ENCODE data around the gene ADCK2. TPM values are rescaled to one million over a fixed set of nuclear protein-coding genes. Genes with fewer than 3 reads are reported as not detected.

Gene ADCK2
- total RNA-seq, 4 donors from 2014 or later: 31.6 to 43.8 (median 37.4) TPM

DNA sequence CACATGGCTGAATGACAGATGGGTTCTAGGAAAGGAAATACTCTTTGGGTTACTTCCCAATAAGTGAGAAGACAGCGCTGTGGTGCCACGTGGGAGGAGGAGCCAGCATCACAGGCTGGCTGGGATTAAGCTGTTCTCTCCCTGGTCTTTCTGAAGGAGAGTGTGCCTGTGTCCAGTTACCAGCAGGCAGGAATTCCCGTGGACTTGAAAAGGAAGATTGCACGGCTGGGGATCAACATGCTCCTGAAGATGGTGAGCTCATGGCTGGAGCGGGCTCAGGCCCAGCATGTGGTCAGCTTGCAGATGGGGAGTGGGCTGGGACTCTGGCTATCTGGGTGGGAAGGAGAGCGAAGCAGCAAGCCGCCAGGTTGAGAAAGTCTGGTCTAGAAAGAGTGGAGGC is 8.1 kb downstream of the ADCK2 start:
- H3K27ac ChIP-seq: no peak overlapping the region
- WGBS, 2 donors (ENCODE audit: low coverage in 1 of 2): 84 to 95% methylated on average over 5 to 7 of the region's 7 CpGs
- no peak overlapping the region for H3K4me3 ChIP-seq
- H3K9me3 ChIP-seq: no peaks in the 10 kb centered on the region
- H3K4me1 ChIP-seq: peaks cover 0 to 4% (median 0%) of the 10 kb centered on the region in 4 donors
- peaks cover 0 to 22% (median 7%) of the 10 kb centered on the region in 4 donors for H3K36me3 ChIP-seq
- intact Hi-C loops (cut with DNase I; ENCODE audit: low total_unique reads) (no loop called here), in situ Hi-C loops (cut with MboI; ENCODE audit: low pct_ligation_motif_present in 1 of 4, low pct_unique_long_range_greater_than_20kb in 1 of 4, low sequenced_read_pairs in 3 of 4) (loop anchor here (25.0 kb wide), 1 partner anchor 331 kb away; the partner anchor contains the start of gene MRPS33 (in 4 of the 4))
- H3K27me3 ChIP-seq: no peaks in the 10 kb centered on the region
- no peak for TF ChIP-seq POLR2AphosphoS5 (IDR thresholded peaks at IDR 0.05)
- TF ChIP-seq EP300 (IDR thresholded peaks at IDR 0.05; ENCODE audit: low read depth): no peak
- no peak for TF ChIP-seq POLR2A (IDR thresholded peaks at IDR 0.05)
- TF ChIP-seq, protein P1, sequence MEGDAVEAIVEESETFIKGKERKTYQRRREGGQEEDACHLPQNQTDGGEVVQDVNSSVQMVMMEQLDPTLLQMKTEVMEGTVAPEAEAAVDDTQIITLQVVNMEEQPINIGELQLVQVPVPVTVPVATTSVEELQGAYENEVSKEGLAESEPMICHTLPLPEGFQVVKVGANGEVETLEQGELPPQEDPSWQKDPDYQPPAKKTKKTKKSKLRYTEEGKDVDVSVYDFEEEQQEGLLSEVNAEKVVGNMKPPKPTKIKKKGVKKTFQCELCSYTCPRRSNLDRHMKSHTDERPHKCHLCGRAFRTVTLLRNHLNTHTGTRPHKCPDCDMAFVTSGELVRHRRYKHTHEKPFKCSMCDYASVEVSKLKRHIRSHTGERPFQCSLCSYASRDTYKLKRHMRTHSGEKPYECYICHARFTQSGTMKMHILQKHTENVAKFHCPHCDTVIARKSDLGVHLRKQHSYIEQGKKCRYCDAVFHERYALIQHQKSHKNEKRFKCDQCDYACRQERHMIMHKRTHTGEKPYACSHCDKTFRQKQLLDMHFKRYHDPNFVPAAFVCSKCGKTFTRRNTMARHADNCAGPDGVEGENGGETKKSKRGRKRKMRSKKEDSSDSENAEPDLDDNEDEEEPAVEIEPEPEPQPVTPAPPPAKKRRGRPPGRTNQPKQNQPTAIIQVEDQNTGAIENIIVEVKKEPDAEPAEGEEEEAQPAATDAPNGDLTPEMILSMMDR (IDR thresholded peaks at IDR 0.05): no peak
- no peak for DNase-seq

DNA sequence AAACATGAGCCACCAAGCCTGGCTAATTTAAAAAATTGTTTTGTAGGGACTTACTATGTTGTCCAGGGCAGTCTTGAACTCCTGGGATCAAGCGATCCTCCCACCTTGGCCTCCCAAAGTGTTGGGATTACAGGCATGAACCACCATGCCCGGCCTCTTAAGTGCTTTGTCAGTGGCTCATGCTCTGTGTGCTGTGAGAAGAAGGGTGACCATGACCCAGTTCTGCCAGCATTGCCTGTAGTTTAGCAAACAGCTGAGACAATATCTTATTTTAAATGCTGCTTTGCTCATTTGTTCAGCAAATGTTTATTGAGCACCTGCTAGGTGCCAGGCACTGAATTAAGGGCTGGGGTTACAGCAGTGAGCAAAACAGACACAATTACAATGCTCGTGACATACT is 9.0 kb downstream of the ADCK2 start:
- in situ Hi-C loops (cut with MboI; ENCODE audit: low pct_ligation_motif_present in 1 of 4, low pct_unique_long_range_greater_than_20kb in 1 of 4, low sequenced_read_pairs in 3 of 4): loop anchor here (25.0 kb wide), 1 partner anchor 331 kb away; the partner anchor contains the start of gene MRPS33 (in 4 of the 4)

GRCh38 chr7:140683657-140684056 is 10.9 kb downstream of the ADCK2 start:
- DNase-seq: no peak
- in situ Hi-C loops (cut with MboI; ENCODE audit: low pct_ligation_motif_present in 1 of 4, low pct_unique_long_range_greater_than_20kb in 1 of 4, low sequenced_read_pairs in 3 of 4) (loop anchor here (25.0 kb wide), 1 partner anchor 329 kb away; the partner anchor contains the start of gene MRPS33 (in 4 of the 4)), intact Hi-C loops (cut with DNase I; ENCODE audit: low total_unique reads) (no loop called here)
- Histone ChIP-seq H3K27me3 (no peaks in the 10 kb centered on the region), H3K9me3 (no peaks in the 10 kb centered on the region), H3K27ac (no peak overlapping the region), H3K4me3 (no peak overlapping the region), H3K4me1 (no peaks in the 10 kb centered on the region), H3K36me3 (peaks cover 0 to 26% (median 11%) of the 10 kb centered on the region in 4 donors)
- TF ChIP-seq EP300 (IDR thresholded peaks at IDR 0.05; ENCODE audit: low read depth) (no peak), POLR2A (IDR thresholded peaks at IDR 0.05) (no peak), POLR2AphosphoS5 (IDR thresholded peaks at IDR 0.05) (no peak)
- TF ChIP-seq, protein P1 (IDR thresholded peaks at IDR 0.05): no peak
- WGBS, 2 donors (ENCODE audit: low coverage in 1 of 2): 83% methylated on average over 3 of the region's 3 CpGs; no CpG with 5 or more reads in 1 of the 2 donors

More for the DNA sequence above, 9.0 kb downstream of the ADCK2 start:
- no peak overlapping the region for H3K4me3 ChIP-seq
- H3K27me3 ChIP-seq: no peaks in the 10 kb centered on the region
- H3K36me3 ChIP-seq: peaks cover 0 to 22% (median 10%) of the 10 kb centered on the region in 4 donors
- DNase-seq: no peak
- TF ChIP-seq, protein P1 (IDR thresholded peaks at IDR 0.05): no peak
- TF ChIP-seq EP300 (IDR thresholded peaks at IDR 0.05; ENCODE audit: low read depth): no peak
- no peak for TF ChIP-seq POLR2AphosphoS5 (IDR thresholded peaks at IDR 0.05)
- TF ChIP-seq POLR2A (IDR thresholded peaks at IDR 0.05): no peak
- H3K27ac ChIP-seq: no peak overlapping the region
- intact Hi-C loops (cut with DNase I; ENCODE audit: low total_unique reads): no loop called here
- WGBS, 2 donors (ENCODE audit: low coverage in 1 of 2): 89 to 96% methylated on average over 1 to 3 of the region's 3 CpGs
- no peaks in the 10 kb centered on the region for H3K9me3 ChIP-seq
- no peaks in the 10 kb centered on the region for H3K4me1 ChIP-seq

DNA sequence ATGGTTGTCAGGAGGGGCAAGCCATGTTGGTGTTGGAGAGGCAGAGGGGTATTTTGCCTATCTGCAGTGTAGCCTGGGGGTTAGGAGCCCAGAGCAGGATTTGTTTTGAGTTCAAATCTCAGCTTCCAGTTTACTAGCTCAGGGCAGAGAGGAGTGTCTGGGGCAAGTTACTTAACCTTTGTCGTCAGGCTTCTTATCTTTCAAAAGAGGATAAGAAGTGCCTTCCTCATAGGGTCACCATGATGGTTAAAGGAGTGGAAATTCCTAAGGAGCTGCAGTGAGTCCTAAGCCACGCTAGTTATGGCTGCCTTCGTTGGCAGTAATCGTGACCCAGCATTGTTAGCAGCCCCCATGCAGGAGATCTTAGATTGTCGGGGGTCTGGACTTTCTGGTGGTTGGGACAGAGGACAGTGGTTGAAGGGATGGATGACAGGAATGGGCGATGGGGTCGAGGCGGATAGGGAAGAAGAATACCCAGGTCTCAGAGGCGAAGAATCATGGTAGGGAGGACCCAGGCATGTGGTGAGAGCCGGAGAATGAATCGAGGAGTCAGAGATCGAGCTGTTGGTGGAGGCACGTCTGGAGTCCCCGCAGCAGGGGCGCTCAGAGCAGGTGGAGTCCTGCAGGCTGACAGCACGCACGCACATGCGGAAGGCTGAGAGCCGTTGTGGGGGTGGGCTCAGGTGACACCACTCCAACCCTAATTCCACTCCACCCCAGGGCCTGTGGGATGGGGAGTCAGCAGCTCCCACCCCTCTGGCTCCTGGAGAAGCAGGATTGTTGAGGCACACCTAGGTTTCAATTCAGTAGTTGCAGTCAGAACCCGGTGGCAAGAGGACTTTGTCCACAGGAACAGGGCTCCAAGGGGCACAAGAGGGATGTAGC is 11.6 kb downstream of the ADCK2 start:
- intact Hi-C loops (cut with DNase I; ENCODE audit: low total_unique reads) (no loop called here), in situ Hi-C loops (cut with MboI; ENCODE audit: low pct_ligation_motif_present in 1 of 4, low pct_unique_long_range_greater_than_20kb in 1 of 4, low sequenced_read_pairs in 3 of 4) (loop anchor here (25.0 kb wide), 1 partner anchor 328 kb away; the partner anchor contains the start of gene MRPS33 (in 4 of the 4))
- H3K27ac ChIP-seq: no peak overlapping the region
- peaks cover 0 to 23% (median 10%) of the 10 kb centered on the region in 4 donors for H3K36me3 ChIP-seq
- 92% methylated on average over 20 of the region's 20 CpGs; no CpG with 5 or more reads in 1 of the 2 donors for whole genome bisulfite sequencing, 2 donors (ENCODE audit: low coverage in 1 of 2)
- TF ChIP-seq POLR2AphosphoS5 (IDR thresholded peaks at IDR 0.05): no peak
- TF ChIP-seq, protein P1 (IDR thresholded peaks at IDR 0.05): no peak
- no peak for TF ChIP-seq POLR2A (IDR thresholded peaks at IDR 0.05)
- no peak for TF ChIP-seq EP300 (IDR thresholded peaks at IDR 0.05; ENCODE audit: low read depth)
- H3K4me1 ChIP-seq: no peaks in the 10 kb centered on the region
- no peaks in the 10 kb centered on the region for H3K27me3 ChIP-seq
- no peaks in the 10 kb centered on the region for H3K9me3 ChIP-seq
- no peak for DNase-seq
- H3K4me3 ChIP-seq: no peak overlapping the region

Measured in transverse colon (tissue), 4 donors.